Right cardiac atrium (tissue), 5 donors: ENCODE data around the gene PLXNA3. TPM values are rescaled to one million over a fixed set of nuclear protein-coding genes. Genes with fewer than 3 reads are reported as not detected.

Experiments used
- ATAC-seq, 2 donors: fragments of 200-7000 bp; cut with Tn5 transposase; one replicate each; pipeline versions ENCODE4 v1.8.0 to v1.9.1; 2020; ENCODE audit warnings: moderate library complexity in 2 of 2, mild to moderate bottlenecking in 1 of 2
- DNase-seq, 3 donors: peaks; one replicate each; pipeline ENCODE4 v3.0.0-alpha.2; 2020
- H3K27ac ChIP-seq: one replicate; pipeline ENCODE4 v1.5.1; 2013; ENCODE audit warnings: mild to moderate bottlenecking, low read length, control low read depth, moderate library complexity
- H3K27me3 ChIP-seq: one replicate; pipeline ENCODE4 v1.6.1; 2013; ENCODE audit not compliant: control insufficient read depth, insufficient read depth
- H3K4me1 ChIP-seq: one replicate; pipeline ENCODE4 v1.6.1; 2013; ENCODE audit warnings: low read length; ENCODE audit not compliant: control insufficient read depth, insufficient read depth
- H3K4me3 ChIP-seq: one replicate; pipeline ENCODE4 v1.5.1; 2013; ENCODE audit warnings: low read length, control low read depth
- H3K9me3 ChIP-seq: one replicate; pipeline ENCODE4 v1.6.1; 2013; ENCODE audit warnings: low read length; ENCODE audit not compliant: control insufficient read depth
- WGBS: extraction: QIAGEN DNeasy Blood & Tissue Kit; methylation state at CpG from one replicate; pipeline ENCODE4 v1.1.7; 2013; 5-methylcytosine and 5-hydroxymethylcytosine counted together
- intact Hi-C, 4 donors: fragments of 100-400 bp; cut with DNase I; formaldehyde crosslinking; loops; one replicate each; pipeline versions ENCODE4 v1.11.0 to v1.14.0; 2022 to 2023
- long read RNA-seq, 4 donors: library from polyadenylated mRNA; unstranded; transcript quantifications; one replicate each; pipeline ENCODE4 v2.0.0, GENCODE V29; 2020 to 2021
- polyA plus RNA-seq: library from polyadenylated mRNA; stranded (reverse); fragments of 200-250 nt; gene quantifications from one replicate; pipeline ENCODE4 v1.2.3, GENCODE V29; 2013
- total RNA-seq, 4 donors: library from RNA; stranded (reverse); fragmentation: NEBNext Ultra II Directional; extraction: Animal tissue kit (Norgen Biotek cat#: 25700); gene quantifications; one replicate each; pipeline ENCODE4 v1.2.1, GENCODE V29; 2021
- donor health status: healthy with polysubstance abuse.
- donor health status: DM: no; HTN: yes; CAD: no.
- donor health status: DM: no; HTN: no; CAD: no.
- donor health status: DM: no; HTN: yes; CAD: no; lungs with severe emphysema.
- donor health status: DM: yes; HTN: yes; CAD: no.

PLXNA3 gene
- total RNA-seq (10 to 100 TPM; 26.5 to 34.0 (median 29.6) TPM), polyA plus RNA-seq (12.2 TPM)
- long read RNA-seq, donor 1, partial matches to known transcripts: 19 of 26 reads
- long read RNA-seq, donor 1, other reads (novel, unspliced or antisense): 7 of 26 reads
- long read RNA-seq, donor 2, partial matches to known transcripts: 7 of 15 reads
- long read RNA-seq, donor 2, other reads (novel, unspliced or antisense): 8 of 15 reads
- long read RNA-seq, donor 3, partial matches to known transcripts: 25 of 29 reads
- long read RNA-seq, donor 3, other reads (novel, unspliced or antisense): 4 of 29 reads
- long read RNA-seq, donor 4, partial matches to known transcripts: 15 of 21 reads
- long read RNA-seq, donor 4, other reads (novel, unspliced or antisense): 6 of 21 reads

GRCh38 chrX:154458116-154458953 lies at the start of gene PLXNA3:
Gene PLXNA3 (plus strand): TSS chrX:154458281. CDS start chrX:154460184, 1,903 bp downstream.
- WGBS: under 1% methylated on average over 67 of the region's 88 CpGs
- peak within 1 kb of the TSS; percentile 50 for H3K27ac ChIP-seq
- peak within 1 kb of the TSS; percentile 83 for H3K4me3 ChIP-seq
- peaks cover 5% of the 10 kb centered on the region for H3K4me1 ChIP-seq
- H3K27me3 ChIP-seq: no peaks in the 10 kb centered on the region
- ATAC-seq: peak; percentile 54 to 67
- intact Hi-C loops: no loop called here
- DNase-seq: peak; percentile 55 to 86 (median 83)
- H3K9me3 ChIP-seq: no peaks in the 10 kb centered on the region

GRCh38 chrX:154408659-154409221 lies 49.3 kb upstream of the PLXNA3 start:
- Histone ChIP-seq H3K27ac (peak overlapping the region; percentile 68), H3K4me1 (no peaks in the 10 kb centered on the region), H3K9me3 (no peaks in the 10 kb centered on the region), H3K27me3 (no peaks in the 10 kb centered on the region), H3K4me3 (peak overlapping the region; percentile 37)
- WGBS: 43% methylated on average over 10 of the region's 10 CpGs
- DNase-seq (no peak), ATAC-seq (no peak)
- intact Hi-C loops: loop anchor here in 1 of 4 donors (10.0 kb wide), 1 partner anchor 106 kb away; the partner anchor contains the start of gene FAM3A

GRCh38 chrX:154409222-154409871 lies 48.7 kb upstream of the PLXNA3 start, which contains the start of gene DNASE1L1:
Gene DNASE1L1 (minus strand): TSS chrX:154409254. CDS start chrX:154405568, 3,686 bp downstream.
- H3K4me1 ChIP-seq: no peaks in the 10 kb centered on the region
- H3K9me3 ChIP-seq: no peaks in the 10 kb centered on the region
- 43% methylated on average over 24 of the region's 26 CpGs for WGBS
- no peaks in the 10 kb centered on the region for H3K27me3 ChIP-seq
- peak within 1 kb of the TSS; percentile 37 for H3K4me3 ChIP-seq
- ATAC-seq: peak; percentile 80 to 82
- peak within 1 kb of the TSS; percentile 83 for H3K27ac ChIP-seq
- peak; percentile 86 to 93 (median 93) for DNase-seq
- intact Hi-C loops: loop anchor here in 1 of 4 donors (10.0 kb wide), 1 partner anchor 105 kb away; the partner anchor contains the start of gene FAM3A

- DNase-seq: peak; percentile 72 to 88 (median 88)
Observed at GRCh38 chrX:154411981-154412340, 46.1 kb upstream of the PLXNA3 start.

GRCh38 chrX:154412468-154412867 lies 45.6 kb upstream of the PLXNA3 start:
- peak; percentile 61 to 69 (median 62) for DNase-seq
- peak; percentile 30 to 73 for ATAC-seq
- Histone ChIP-seq H3K27ac (peak overlapping the region; percentile 85), H3K4me1 (no peaks in the 10 kb centered on the region), H3K27me3 (no peaks in the 10 kb centered on the region), H3K4me3 (peak overlapping the region; percentile 70), H3K9me3 (no peaks in the 10 kb centered on the region)
- intact Hi-C loops: no loop called here
- WGBS: 29% methylated on average over 4 of the region's 4 CpGs

More at GRCh38 chrX:154411981-154412340, 46.1 kb upstream of the PLXNA3 start:
- peak overlapping the region; percentile 70 for H3K4me3 ChIP-seq
- H3K9me3 ChIP-seq: no peaks in the 10 kb centered on the region
- no peaks in the 10 kb centered on the region for H3K27me3 ChIP-seq
- peak; percentile 75 to 76 for ATAC-seq
- peak overlapping the region; percentile 85 for H3K27ac ChIP-seq
- under 1% methylated on average over 29 of the region's 29 CpGs for WGBS
- H3K4me1 ChIP-seq: no peaks in the 10 kb centered on the region
- intact Hi-C loops: no loop called here

- Histone ChIP-seq H3K27ac (peak overlapping the region; percentile 37), H3K27me3 (no peaks in the 10 kb centered on the region), H3K9me3 (no peaks in the 10 kb centered on the region), H3K4me1 (no peaks in the 10 kb centered on the region), H3K4me3 (no peak overlapping the region)
- DNase-seq (no peak), ATAC-seq (no peak)
- intact Hi-C loops: no loop called here
- 83% methylated on average over 8 of the region's 8 CpGs for WGBS
Observed at GRCh38 chrX:154413142-154413541, 44.9 kb upstream of the PLXNA3 start.

- no peaks in the 10 kb centered on the region for H3K4me1 ChIP-seq
- no peak overlapping the region for H3K27ac ChIP-seq
- no peak overlapping the region for H3K4me3 ChIP-seq
- intact Hi-C loops: no loop called here
- no peak for ATAC-seq
- 79% methylated on average over 7 of the region's 7 CpGs for WGBS
- no peaks in the 10 kb centered on the region for H3K27me3 ChIP-seq
- DNase-seq: no peak
- no peaks in the 10 kb centered on the region for H3K9me3 ChIP-seq
Observed at GRCh38 chrX:154417157-154417556, 40.9 kb upstream of the PLXNA3 start.

GRCh38 chrX:154419189-154419588 lies 38.9 kb upstream of the PLXNA3 start:
- DNase-seq (no peak), ATAC-seq (no peak)
- intact Hi-C loops: no loop called here
- Histone ChIP-seq H3K4me1 (no peaks in the 10 kb centered on the region), H3K27ac (peak overlapping the region; percentile 53), H3K27me3 (no peaks in the 10 kb centered on the region), H3K9me3 (no peaks in the 10 kb centered on the region), H3K4me3 (no peak overlapping the region)
- 85% methylated on average over 8 of the region's 8 CpGs for WGBS

GRCh38 chrX:154419688-154420401 lies 38.2 kb upstream of the PLXNA3 start:
- DNase-seq (peak in 1 of 3 donors; percentile 41), ATAC-seq (peak; percentile 86 to 90)
- Histone ChIP-seq H3K27me3 (no peaks in the 10 kb centered on the region), H3K4me3 (no peak overlapping the region), H3K27ac (peak overlapping the region; percentile 85), H3K9me3 (no peaks in the 10 kb centered on the region), H3K4me1 (no peaks in the 10 kb centered on the region)
- intact Hi-C loops: no loop called here
- 52% methylated on average over 19 of the region's 19 CpGs for WGBS

GRCh38 chrX:154420402-154420756 lies 37.7 kb upstream of the PLXNA3 start:
- Histone ChIP-seq H3K4me1 (no peaks in the 10 kb centered on the region), H3K27me3 (no peaks in the 10 kb centered on the region), H3K27ac (peak overlapping the region; percentile 85), H3K9me3 (no peaks in the 10 kb centered on the region), H3K4me3 (no peak overlapping the region)
- intact Hi-C loops: no loop called here
- DNase-seq (no peak), ATAC-seq (peak; percentile 30 to 46)
- 54% methylated on average over 10 of the region's 10 CpGs for WGBS
